ENCODE data around the gene DIP2C. TPM values are rescaled to one million over a fixed set of nuclear protein-coding genes. Genes with fewer than 3 reads are reported as not detected.
A peak's percentile ranks its signal among the peaks of the same experiment; 100 is the strongest.

DIP2C gene
- polyA plus RNA-seq, 3 donors: 0.11 TPM; not detected in 2

GRCh38 chr10:483261-483660, 206.2 kb downstream of the DIP2C start:
- WGBS (ENCODE audit: insufficient coverage): 94% methylated on average over 19 of the region's 19 CpGs
- H3K4me1 Mint-ChIP-seq: peaks cover 11% of the 10 kb centered on the region
- H3K27ac ChIP-seq (ENCODE audit: low read depth in 1 of 2, low read length in 2 of 2): no peak overlapping the region
- no peaks in the 10 kb centered on the region for H3K36me3 ChIP-seq (replicated peaks in 1 of 2; ENCODE audit: control insufficient read depth in 1 of 2, insufficient read depth in 2 of 2, low read length in 2 of 2)
- H3K9me3 ChIP-seq (replicated peaks in 1 of 2; ENCODE audit: control insufficient read depth in 1 of 2, insufficient read depth in 1 of 2, low read length in 2 of 2): no peaks in the 10 kb centered on the region
- H3K27ac Mint-ChIP-seq: no peak overlapping the region
- H3K36me3 Mint-ChIP-seq: no peaks in the 10 kb centered on the region
- H3K79me2 ChIP-seq (ENCODE audit: insufficient read depth, low read length): no peaks in the 10 kb centered on the region
- H3K27me3 Mint-ChIP-seq (ENCODE audit: low read depth in 3 of 3): peaks cover 9 to 11% (median 9%) of the 10 kb centered on the region in 3 donors
- H3K4me1 ChIP-seq (ENCODE audit: control insufficient read depth in 1 of 2, insufficient read depth in 2 of 2, low read length in 2 of 2): no peaks in the 10 kb centered on the region
- DNase-seq: no peak
- intact Hi-C loops (cut with micrococcal nuclease): no loop called here
- no peak overlapping the region for H3K4me3 Mint-ChIP-seq
- H3K4me3 ChIP-seq (replicated peaks in 1 of 3; ENCODE audit: low read depth in 2 of 3, low read length in 3 of 3): no peak overlapping the region
- TF ChIP-seq CTCF (IDR thresholded peaks at IDR 0.05): no peak
- no peaks in the 10 kb centered on the region for H3K27me3 ChIP-seq (ENCODE audit: control insufficient read depth in 2 of 2, insufficient read depth in 2 of 2, low read length in 2 of 2)
- H3K9ac ChIP-seq (ENCODE audit: insufficient read depth, low read length, poor library complexity, severe bottlenecking): no peak overlapping the region
- no peak overlapping the region for H2AFZ ChIP-seq (ENCODE audit: insufficient read depth, low read depth, low read length, poor library complexity, severe bottlenecking)
- H3K4me2 ChIP-seq (replicated peaks; ENCODE audit: extremely low read depth, low read length, poor library complexity, severe bottlenecking): no peak overlapping the region
- H3K9me3 Mint-ChIP-seq: peaks cover 0 to 9% (median 1%) of the 10 kb centered on the region in 7 donors
- H4K20me1 ChIP-seq (ENCODE audit: insufficient read depth, low read length): no peaks in the 10 kb centered on the region

DNA sequence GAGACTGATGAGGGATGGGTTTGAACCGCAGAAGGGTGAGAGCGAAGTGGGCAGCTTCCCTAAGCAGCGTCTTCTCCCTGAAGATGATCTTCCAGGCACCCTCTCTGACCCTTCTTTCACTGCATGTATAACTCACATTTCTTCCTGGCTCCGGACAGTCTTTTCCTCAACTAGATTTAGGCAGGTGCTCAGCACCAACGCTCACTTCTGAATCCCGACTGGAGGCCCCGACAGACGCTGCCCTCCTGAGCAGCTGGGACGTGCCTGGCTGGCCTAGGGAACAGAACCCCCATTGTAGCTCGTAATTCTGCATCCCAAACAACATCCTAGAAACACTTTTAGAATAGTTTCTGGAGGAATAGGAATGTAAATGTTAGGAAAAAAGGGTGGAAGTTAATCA, 206.6 kb downstream of the DIP2C start:
- Mint-ChIP-seq H3K27ac (peak overlapping the region in 1 of 7 donors; percentile 16), H3K4me1 (peaks cover 11% of the 10 kb centered on the region)

More for the DNA sequence above, 206.6 kb downstream of the DIP2C start:
- Mint-ChIP-seq H3K36me3 (no peaks in the 10 kb centered on the region), H3K4me3 (no peak overlapping the region), H3K27me3 (ENCODE audit: low read depth in 3 of 3) (peaks cover 9 to 10% (median 9%) of the 10 kb centered on the region in 3 donors), H3K9me3 (peaks cover 0 to 9% (median 2%) of the 10 kb centered on the region in 7 donors)
- intact Hi-C loops (cut with micrococcal nuclease): no loop called here
- no peak overlapping the region for H3K4me2 ChIP-seq (replicated peaks; ENCODE audit: extremely low read depth, low read length, poor library complexity, severe bottlenecking)
- no peak overlapping the region for H3K9ac ChIP-seq (ENCODE audit: insufficient read depth, low read length, poor library complexity, severe bottlenecking)
- no peaks in the 10 kb centered on the region for H3K9me3 ChIP-seq (replicated peaks in 1 of 2; ENCODE audit: control insufficient read depth in 1 of 2, insufficient read depth in 1 of 2, low read length in 2 of 2)
- 94% methylated on average over 2 of the region's 10 CpGs for WGBS (ENCODE audit: insufficient coverage)
- no peaks in the 10 kb centered on the region for H4K20me1 ChIP-seq (ENCODE audit: insufficient read depth, low read length)
- no peak overlapping the region for H2AFZ ChIP-seq (ENCODE audit: insufficient read depth, low read depth, low read length, poor library complexity, severe bottlenecking)
- no peaks in the 10 kb centered on the region for H3K79me2 ChIP-seq (ENCODE audit: insufficient read depth, low read length)
- no peak for TF ChIP-seq CTCF (IDR thresholded peaks at IDR 0.05)
- no peak for DNase-seq
- H3K27me3 ChIP-seq (ENCODE audit: control insufficient read depth in 2 of 2, insufficient read depth in 2 of 2, low read length in 2 of 2): no peaks in the 10 kb centered on the region
- no peak overlapping the region for H3K4me3 ChIP-seq (replicated peaks in 1 of 3; ENCODE audit: low read depth in 2 of 3, low read length in 3 of 3)
- H3K27ac ChIP-seq (ENCODE audit: low read depth in 1 of 2, low read length in 2 of 2): no peak overlapping the region
- H3K36me3 ChIP-seq (replicated peaks in 1 of 2; ENCODE audit: control insufficient read depth in 1 of 2, insufficient read depth in 2 of 2, low read length in 2 of 2): no peaks in the 10 kb centered on the region
- H3K4me1 ChIP-seq (ENCODE audit: control insufficient read depth in 1 of 2, insufficient read depth in 2 of 2, low read length in 2 of 2): no peaks in the 10 kb centered on the region

All from CD14-positive monocyte (primary cell).